Activated CD4-positive, alpha-beta T cell treated with anti-CD3 and anti-CD28 coated beads, Interleukin-2, amount 10 ng/mL, durations not matched to agents 24 days and 14 days (primary cell): ENCODE results near the gene ATXN7L1. TPM values are rescaled to one million over a fixed set of nuclear protein-coding genes. Genes with fewer than 3 reads are reported as not detected.

ENCODE experiments used
- DNase-seq: peaks from one replicate; pipeline ENCODE4 v3.0.0; 2022
- H3K27ac Mint-ChIP-seq: one replicate; pipeline ENCODE4 v1.8.0; 2022; ENCODE audit warnings: mild to moderate bottlenecking, mixed read lengths
- H3K27me3 Mint-ChIP-seq: one replicate; pipeline ENCODE4 v1.8.0; 2022; ENCODE audit warnings: mixed read lengths
- H3K36me3 Mint-ChIP-seq: one replicate; pipeline ENCODE4 v1.8.0; 2022; ENCODE audit warnings: low read depth, mild to moderate bottlenecking, mixed read lengths
- H3K4me1 Mint-ChIP-seq: one replicate; pipeline ENCODE4 v1.8.0; 2021; ENCODE audit warnings: mixed read lengths
- H3K4me3 Mint-ChIP-seq: one replicate; pipeline ENCODE4 v1.8.0; 2022; ENCODE audit warnings: mild to moderate bottlenecking, moderate library complexity, mixed read lengths
- H3K9me3 Mint-ChIP-seq: one replicate; pipeline ENCODE4 v1.8.0; 2021; ENCODE audit warnings: mixed read lengths
- intact Hi-C: fragments of 100-400 bp; cut with micrococcal nuclease; formaldehyde crosslinking; loops from one replicate; pipeline ENCODE4 v1.15.1; 2023
- total RNA-seq: library from RNA; stranded (reverse); gene quantifications from 2 replicates; pipeline ENCODE4 v1.2.3, GENCODE V29; 2022

Gene ATXN7L1
- total RNA-seq, 1 donor from 2014 or later = 8.5 TPM

GRCh38 chr7:105643851-105644250, 232.5 kb downstream of the ATXN7L1 start:
- no peak for DNase-seq
- intact Hi-C loops = no loop called here
- H3K36me3 Mint-ChIP-seq = peaks cover 8% of the 10 kb centered on the region
- H3K4me3 Mint-ChIP-seq = no peak overlapping the region
- H3K27me3 Mint-ChIP-seq = no peaks in the 10 kb centered on the region
- H3K27ac Mint-ChIP-seq = no peak overlapping the region
- H3K9me3 Mint-ChIP-seq = no peaks in the 10 kb centered on the region
- H3K4me1 Mint-ChIP-seq = no peaks in the 10 kb centered on the region

GRCh38 chr7:105643384-105643783, 233.0 kb downstream of the ATXN7L1 start:
- Mint-ChIP-seq H3K27me3 (no peaks in the 10 kb centered on the region), H3K4me1 (no peaks in the 10 kb centered on the region), H3K27ac (no peak overlapping the region), H3K4me3 (no peak overlapping the region), H3K36me3 (peaks cover 8% of the 10 kb centered on the region), H3K9me3 (no peaks in the 10 kb centered on the region)
- DNase-seq = no peak
- intact Hi-C loops = no loop called here

GRCh38 chr7:105642264-105642663, 234.1 kb downstream of the ATXN7L1 start:
- DNase-seq = no peak
- Mint-ChIP-seq H3K36me3 (peaks cover 15% of the 10 kb centered on the region), H3K27ac (no peak overlapping the region), H3K9me3 (no peaks in the 10 kb centered on the region), H3K27me3 (no peaks in the 10 kb centered on the region), H3K4me1 (no peaks in the 10 kb centered on the region), H3K4me3 (no peak overlapping the region)
- intact Hi-C loops = no loop called here

- intact Hi-C loops = no loop called here
- no peaks in the 10 kb centered on the region for H3K27me3 Mint-ChIP-seq
- peaks cover 18% of the 10 kb centered on the region for H3K36me3 Mint-ChIP-seq
- no peak for DNase-seq
- H3K4me3 Mint-ChIP-seq = no peak overlapping the region
- H3K4me1 Mint-ChIP-seq = no peaks in the 10 kb centered on the region
- H3K9me3 Mint-ChIP-seq = no peaks in the 10 kb centered on the region
- no peak overlapping the region for H3K27ac Mint-ChIP-seq
Measured at GRCh38 chr7:105640956-105641810, 235.2 kb downstream of the ATXN7L1 start.

- Mint-ChIP-seq H3K36me3 (peaks cover 20% of the 10 kb centered on the region), H3K4me3 (no peak overlapping the region), H3K27ac (no peak overlapping the region), H3K4me1 (no peaks in the 10 kb centered on the region), H3K27me3 (no peaks in the 10 kb centered on the region), H3K9me3 (no peaks in the 10 kb centered on the region)
- intact Hi-C loops = no loop called here
- no peak for DNase-seq
Measured at GRCh38 chr7:105639667-105640493, 236.5 kb downstream of the ATXN7L1 start.

GRCh38 chr7:105638902-105639495, 237.4 kb downstream of the ATXN7L1 start:
- H3K4me3 Mint-ChIP-seq = no peak overlapping the region
- intact Hi-C loops = no loop called here
- no peaks in the 10 kb centered on the region for H3K9me3 Mint-ChIP-seq
- DNase-seq = no peak
- H3K27ac Mint-ChIP-seq = no peak overlapping the region
- H3K36me3 Mint-ChIP-seq = peaks cover 23% of the 10 kb centered on the region
- no peaks in the 10 kb centered on the region for H3K27me3 Mint-ChIP-seq
- no peaks in the 10 kb centered on the region for H3K4me1 Mint-ChIP-seq

- intact Hi-C loops = no loop called here
- no peak for DNase-seq
- Mint-ChIP-seq H3K4me3 (no peak overlapping the region), H3K27ac (no peak overlapping the region), H3K36me3 (peaks cover 23% of the 10 kb centered on the region), H3K27me3 (no peaks in the 10 kb centered on the region), H3K9me3 (no peaks in the 10 kb centered on the region), H3K4me1 (no peaks in the 10 kb centered on the region)
Measured at GRCh38 chr7:105638334-105638733, 238.1 kb downstream of the ATXN7L1 start.

GRCh38 chr7:105637755-105638154, 238.6 kb downstream of the ATXN7L1 start:
- peaks cover 21% of the 10 kb centered on the region for H3K36me3 Mint-ChIP-seq
- no peak overlapping the region for H3K27ac Mint-ChIP-seq
- no peaks in the 10 kb centered on the region for H3K4me1 Mint-ChIP-seq
- no peak for DNase-seq
- no peaks in the 10 kb centered on the region for H3K9me3 Mint-ChIP-seq
- no peak overlapping the region for H3K4me3 Mint-ChIP-seq
- intact Hi-C loops = no loop called here
- no peaks in the 10 kb centered on the region for H3K27me3 Mint-ChIP-seq

- no peaks in the 10 kb centered on the region for H3K9me3 Mint-ChIP-seq
- intact Hi-C loops = no loop called here
- H3K27ac Mint-ChIP-seq = no peak overlapping the region
- no peak overlapping the region for H3K4me3 Mint-ChIP-seq
- no peak for DNase-seq
- peaks cover 21% of the 10 kb centered on the region for H3K36me3 Mint-ChIP-seq
- H3K4me1 Mint-ChIP-seq = no peaks in the 10 kb centered on the region
- no peaks in the 10 kb centered on the region for H3K27me3 Mint-ChIP-seq
Measured at GRCh38 chr7:105636982-105637381, 239.4 kb downstream of the ATXN7L1 start.

- H3K27ac Mint-ChIP-seq = no peak overlapping the region
- no peaks in the 10 kb centered on the region for H3K27me3 Mint-ChIP-seq
- no peak for DNase-seq
- intact Hi-C loops = no loop called here
- no peaks in the 10 kb centered on the region for H3K9me3 Mint-ChIP-seq
- H3K4me3 Mint-ChIP-seq = no peak overlapping the region
- H3K4me1 Mint-ChIP-seq = no peaks in the 10 kb centered on the region
- peaks cover 22% of the 10 kb centered on the region for H3K36me3 Mint-ChIP-seq
Measured at GRCh38 chr7:105635197-105635596, 241.2 kb downstream of the ATXN7L1 start.

- DNase-seq = no peak
- Mint-ChIP-seq H3K4me3 (no peak overlapping the region), H3K9me3 (peaks cover 8% of the 10 kb centered on the region), H3K27me3 (no peaks in the 10 kb centered on the region), H3K27ac (no peak overlapping the region), H3K36me3 (peaks cover 32% of the 10 kb centered on the region), H3K4me1 (no peaks in the 10 kb centered on the region)
- intact Hi-C loops = no loop called here
Measured at GRCh38 chr7:105625986-105626385, 250.4 kb downstream of the ATXN7L1 start.

- peaks cover 8% of the 10 kb centered on the region for H3K9me3 Mint-ChIP-seq
- no peak for DNase-seq
- no peak overlapping the region for H3K4me3 Mint-ChIP-seq
- H3K27ac Mint-ChIP-seq = no peak overlapping the region
- intact Hi-C loops = no loop called here
- no peaks in the 10 kb centered on the region for H3K27me3 Mint-ChIP-seq
- no peaks in the 10 kb centered on the region for H3K4me1 Mint-ChIP-seq
- H3K36me3 Mint-ChIP-seq = peaks cover 29% of the 10 kb centered on the region
Measured at GRCh38 chr7:105623906-105624305, 252.5 kb downstream of the ATXN7L1 start.

GRCh38 chr7:105623378-105623777, 253.0 kb downstream of the ATXN7L1 start:
- Mint-ChIP-seq H3K9me3 (peaks cover 8% of the 10 kb centered on the region), H3K4me3 (no peak overlapping the region)

More at GRCh38 chr7:105623378-105623777, 253.0 kb downstream of the ATXN7L1 start:
- H3K27me3 Mint-ChIP-seq = no peaks in the 10 kb centered on the region
- no peak overlapping the region for H3K27ac Mint-ChIP-seq
- intact Hi-C loops = no loop called here
- no peak for DNase-seq
- H3K36me3 Mint-ChIP-seq = peaks cover 32% of the 10 kb centered on the region
- H3K4me1 Mint-ChIP-seq = no peaks in the 10 kb centered on the region
